Central memory CD8-positive, alpha-beta T cell (primary cell): ENCODE data around the gene CFAP221.
A peak's percentile ranks its signal among the peaks of the same experiment; 100 is the strongest.

Experiments used
- ATAC-seq: fragments of 150-1000 bp; cut with Tn5 transposase; replicated peaks from 2 replicates; pipeline ENCODE4 v1.10.0; 2022; ENCODE audit warnings: mild to moderate bottlenecking, moderate FRiP score, moderate number of reproducible peaks; ENCODE audit not compliant: poor library complexity, severe bottlenecking; ENCODE audit errors: extremely low read depth
- DNase-seq, 2 donors: peaks; one replicate each; pipeline ENCODE4 v3.0.0; 2021; ENCODE audit warnings: low spot score in 2 of 2
- H3K27ac Mint-ChIP-seq: one replicate; pipeline ENCODE4 v1.8.0; 2022; ENCODE audit warnings: low read depth, mild to moderate bottlenecking, moderate library complexity, mixed read lengths
- H3K27me3 Mint-ChIP-seq: one replicate; pipeline ENCODE4 v1.8.0; 2022; ENCODE audit warnings: mixed read lengths
- H3K36me3 Mint-ChIP-seq: one replicate; pipeline ENCODE4 v1.8.0; 2022; ENCODE audit warnings: mild to moderate bottlenecking, moderate library complexity, mixed read lengths; ENCODE audit not compliant: insufficient read depth
- H3K4me1 Mint-ChIP-seq: one replicate; pipeline ENCODE4 v1.8.0; 2022; ENCODE audit warnings: mixed read lengths
- H3K4me3 Mint-ChIP-seq: one replicate; pipeline ENCODE4 v1.8.0; 2022; ENCODE audit warnings: mild to moderate bottlenecking, moderate library complexity, mixed read lengths
- H3K9me3 Mint-ChIP-seq: one replicate; pipeline ENCODE4 v1.8.0; 2022; ENCODE audit warnings: mixed read lengths

Gene CFAP221

DNA sequence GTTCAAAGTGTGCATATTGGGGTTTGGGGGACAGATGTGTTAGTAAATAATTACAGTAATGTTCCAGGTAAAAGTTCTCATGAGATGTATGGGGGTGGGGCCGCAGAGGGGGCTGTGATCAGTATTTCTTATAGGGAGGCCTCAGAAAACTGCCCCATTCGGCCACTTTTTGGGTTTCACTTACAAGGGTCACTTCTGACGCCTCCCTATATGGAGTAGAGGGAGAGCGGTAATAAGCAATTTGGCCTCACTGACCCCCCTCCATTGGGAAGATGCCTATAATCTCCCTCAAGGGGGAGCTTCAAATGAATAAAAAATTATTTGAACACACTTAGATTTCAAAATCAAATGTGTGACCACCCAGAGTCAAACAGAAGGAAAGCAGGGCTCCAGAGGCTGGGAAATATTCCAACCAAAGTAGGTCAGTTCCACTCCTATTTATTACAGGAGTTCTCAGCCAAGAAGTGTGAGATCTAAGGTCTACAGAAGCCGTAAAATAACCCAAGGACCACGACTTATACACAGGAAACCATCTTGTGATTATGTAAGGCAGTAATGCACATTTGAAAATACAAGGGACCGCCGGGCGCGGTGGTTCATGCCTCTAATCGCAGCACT, 22.7 kb upstream of the CFAP221 start:
- Mint-ChIP-seq H3K36me3 (no peaks in the 10 kb centered on the region), H3K4me1 (no peaks in the 10 kb centered on the region), H3K27ac (no peak overlapping the region), H3K27me3 (peaks cover 61% of the 10 kb centered on the region), H3K4me3 (no peak overlapping the region), H3K9me3 (no peaks in the 10 kb centered on the region)
- ATAC-seq (no peak), DNase-seq (no peak)

DNA sequence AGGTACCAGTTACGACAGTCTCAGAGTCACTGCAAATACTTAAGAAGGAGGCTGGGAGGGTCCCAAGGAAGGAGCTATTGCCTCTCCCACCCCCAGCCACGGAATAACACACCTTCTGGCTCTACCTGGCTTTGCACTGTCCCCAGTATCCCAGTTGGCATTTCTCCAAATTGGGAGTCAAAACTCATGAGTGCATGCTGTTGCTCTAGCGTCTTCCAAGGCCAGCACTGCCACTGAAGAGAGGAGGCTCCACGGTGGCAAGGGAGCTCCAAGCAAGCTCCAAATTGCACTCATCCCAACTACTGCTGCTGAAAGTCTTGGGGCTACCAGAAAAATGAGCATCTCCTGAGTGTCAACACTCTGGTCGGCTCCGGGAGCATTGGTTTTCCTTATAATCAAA, 21.6 kb upstream of the CFAP221 start:
- no peak for DNase-seq

DNA sequence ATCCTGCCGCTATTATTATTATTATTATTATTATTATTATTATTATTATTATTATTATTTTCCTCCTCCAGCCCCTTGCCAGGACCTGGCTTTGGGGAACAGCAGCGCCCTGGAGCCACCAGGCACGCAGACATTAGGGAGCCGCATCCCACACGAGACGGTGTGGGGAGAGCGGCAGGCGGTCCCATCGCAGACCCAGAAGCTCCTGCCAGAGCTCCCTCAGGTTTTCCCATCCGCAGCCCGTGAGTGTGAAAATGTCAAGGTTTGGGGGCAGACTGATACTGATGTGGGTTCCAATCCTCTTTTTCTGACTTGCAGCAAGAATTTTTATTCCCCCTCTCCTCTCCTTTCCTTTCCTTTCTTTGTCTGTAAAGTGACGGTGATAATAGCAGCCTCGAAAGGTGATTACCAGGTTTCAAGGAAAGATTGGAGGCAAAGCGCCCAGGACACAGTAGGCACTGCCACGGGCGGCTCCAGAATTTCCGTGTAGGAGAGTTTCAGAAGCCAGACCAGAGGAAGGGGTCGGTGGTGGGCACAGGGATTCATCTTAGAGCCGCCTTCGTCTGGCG, 20.8 kb upstream of the CFAP221 start:
- no peak overlapping the region for H3K4me3 Mint-ChIP-seq
- peaks cover 70% of the 10 kb centered on the region for H3K27me3 Mint-ChIP-seq
- DNase-seq, result no peak
- no peak for ATAC-seq
- H3K27ac Mint-ChIP-seq, result no peak overlapping the region
- no peaks in the 10 kb centered on the region for H3K4me1 Mint-ChIP-seq
- H3K36me3 Mint-ChIP-seq, result no peaks in the 10 kb centered on the region
- H3K9me3 Mint-ChIP-seq, result no peaks in the 10 kb centered on the region

More for the DNA sequence above, 21.6 kb upstream of the CFAP221 start:
- no peak for ATAC-seq
- H3K27me3 Mint-ChIP-seq, result peaks cover 70% of the 10 kb centered on the region
- H3K4me3 Mint-ChIP-seq, result no peak overlapping the region
- H3K4me1 Mint-ChIP-seq, result no peaks in the 10 kb centered on the region
- H3K36me3 Mint-ChIP-seq, result no peaks in the 10 kb centered on the region
- no peak overlapping the region for H3K27ac Mint-ChIP-seq
- H3K9me3 Mint-ChIP-seq, result no peaks in the 10 kb centered on the region

GRCh38 chr2:119523952-119524694, 20.1 kb upstream of the CFAP221 start, which contains the start of gene SCTR:
SCTR (minus strand) TSS chr2:119524483; CDS start chr2:119524226, 257 bp downstream.
- H3K27ac Mint-ChIP-seq, result no peak within 1 kb of the TSS
- ATAC-seq, result no peak
- H3K4me3 Mint-ChIP-seq, result no peak within 1 kb of the TSS
- peaks cover 75% of the 10 kb centered on the region for H3K27me3 Mint-ChIP-seq
- no peaks in the 10 kb centered on the region for H3K36me3 Mint-ChIP-seq
- no peak for DNase-seq
- H3K4me1 Mint-ChIP-seq, result no peaks in the 10 kb centered on the region
- H3K9me3 Mint-ChIP-seq, result no peaks in the 10 kb centered on the region

GRCh38 chr2:119525614-119526013, 18.6 kb upstream of the CFAP221 start:
- no peak for DNase-seq
- peaks cover 75% of the 10 kb centered on the region for H3K27me3 Mint-ChIP-seq

GRCh38 chr2:119527999-119528398, 16.2 kb upstream of the CFAP221 start:
- Mint-ChIP-seq H3K9me3 (peaks cover 8% of the 10 kb centered on the region), H3K4me3 (no peak overlapping the region), H3K27me3 (peaks cover 56% of the 10 kb centered on the region), H3K27ac (no peak overlapping the region), H3K4me1 (no peaks in the 10 kb centered on the region), H3K36me3 (no peaks in the 10 kb centered on the region)
- DNase-seq (no peak), ATAC-seq (no peak)

More at GRCh38 chr2:119525614-119526013, 18.6 kb upstream of the CFAP221 start:
- Mint-ChIP-seq H3K9me3 (no peaks in the 10 kb centered on the region), H3K36me3 (no peaks in the 10 kb centered on the region), H3K27ac (no peak overlapping the region), H3K4me3 (no peak overlapping the region), H3K4me1 (no peaks in the 10 kb centered on the region)
- no peak for ATAC-seq

DNA sequence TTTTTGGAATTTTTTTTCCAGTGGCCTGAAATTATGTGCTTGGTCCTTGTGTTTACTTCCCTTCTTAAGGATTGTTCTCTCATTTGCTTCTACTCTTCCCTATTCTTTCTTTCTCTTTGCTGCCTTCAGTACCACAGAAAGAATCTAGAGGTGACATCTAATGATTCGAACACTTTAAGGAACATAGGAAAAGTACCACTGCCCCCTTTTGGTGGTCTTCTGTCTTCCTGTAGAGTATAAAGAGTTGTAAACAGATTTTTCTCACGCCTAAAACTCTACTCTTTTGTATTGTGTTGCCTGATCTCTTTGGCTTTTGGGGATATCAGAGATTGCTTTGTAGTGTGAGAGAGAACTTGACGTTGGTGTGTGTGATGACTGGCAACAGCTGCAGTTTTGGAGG, 13.0 kb upstream of the CFAP221 start:
- H3K4me1 Mint-ChIP-seq, result no peaks in the 10 kb centered on the region
- no peak overlapping the region for H3K4me3 Mint-ChIP-seq
- peaks cover 29% of the 10 kb centered on the region for H3K27me3 Mint-ChIP-seq
- peaks cover 12% of the 10 kb centered on the region for H3K9me3 Mint-ChIP-seq
- ATAC-seq, result no peak
- no peak overlapping the region for H3K27ac Mint-ChIP-seq
- no peaks in the 10 kb centered on the region for H3K36me3 Mint-ChIP-seq
- no peak for DNase-seq

GRCh38 chr2:119533560-119533959, 10.7 kb upstream of the CFAP221 start:
- peaks cover 12% of the 10 kb centered on the region for H3K9me3 Mint-ChIP-seq
- H3K27ac Mint-ChIP-seq, result no peak overlapping the region
- H3K4me1 Mint-ChIP-seq, result no peaks in the 10 kb centered on the region
- peaks cover 6% of the 10 kb centered on the region for H3K27me3 Mint-ChIP-seq
- H3K4me3 Mint-ChIP-seq, result no peak overlapping the region
- H3K36me3 Mint-ChIP-seq, result no peaks in the 10 kb centered on the region
- DNase-seq (no peak), ATAC-seq (no peak)

- no peak for DNase-seq
- no peak overlapping the region for H3K27ac Mint-ChIP-seq
- H3K4me1 Mint-ChIP-seq, result no peaks in the 10 kb centered on the region
- H3K9me3 Mint-ChIP-seq, result peaks cover 9% of the 10 kb centered on the region
- H3K36me3 Mint-ChIP-seq, result no peaks in the 10 kb centered on the region
- ATAC-seq, result no peak
- H3K4me3 Mint-ChIP-seq, result no peak overlapping the region
- H3K27me3 Mint-ChIP-seq, result peaks cover 16% of the 10 kb centered on the region
Observed at GRCh38 chr2:119536211-119536610, 8.0 kb upstream of the CFAP221 start.

DNA sequence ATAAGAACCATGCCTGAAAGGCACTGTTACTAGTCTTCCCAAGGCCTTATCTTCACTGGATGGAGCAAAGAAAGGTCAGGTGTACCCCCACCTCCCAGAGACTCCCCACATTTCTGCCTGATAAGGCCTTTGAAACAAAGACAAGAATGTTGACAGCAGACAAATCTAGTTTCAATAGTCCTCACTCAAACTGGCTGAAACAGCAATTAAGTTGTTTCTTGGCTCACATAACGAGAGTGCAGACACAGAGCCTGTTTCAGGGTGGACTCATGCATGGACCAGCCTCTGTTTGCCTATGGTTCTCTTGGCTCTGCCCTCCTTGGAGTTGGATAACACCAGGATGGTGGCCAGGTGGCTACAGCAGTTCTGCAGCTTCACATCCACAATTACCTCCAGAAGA, 7.5 kb upstream of the CFAP221 start:
- DNase-seq (no peak), ATAC-seq (no peak)
- H3K27ac Mint-ChIP-seq, result no peak overlapping the region
- H3K4me3 Mint-ChIP-seq, result no peak overlapping the region
- no peaks in the 10 kb centered on the region for H3K4me1 Mint-ChIP-seq
- H3K9me3 Mint-ChIP-seq, result peaks cover 5% of the 10 kb centered on the region
- no peaks in the 10 kb centered on the region for H3K36me3 Mint-ChIP-seq
- H3K27me3 Mint-ChIP-seq, result peaks cover 21% of the 10 kb centered on the region

- Mint-ChIP-seq H3K27me3 (peaks cover 32% of the 10 kb centered on the region), H3K9me3 (peaks cover 5% of the 10 kb centered on the region), H3K36me3 (no peaks in the 10 kb centered on the region), H3K27ac (no peak overlapping the region), H3K4me3 (no peak overlapping the region), H3K4me1 (no peaks in the 10 kb centered on the region)
- ATAC-seq (no peak), DNase-seq (no peak)
Observed at GRCh38 chr2:119537792-119538191, 6.5 kb upstream of the CFAP221 start.

- ATAC-seq (no peak), DNase-seq (no peak)
- Mint-ChIP-seq H3K4me3 (no peak overlapping the region), H3K27me3 (peaks cover 64% of the 10 kb centered on the region), H3K4me1 (no peaks in the 10 kb centered on the region), H3K36me3 (no peaks in the 10 kb centered on the region), H3K9me3 (no peaks in the 10 kb centered on the region), H3K27ac (no peak overlapping the region)
Observed at GRCh38 chr2:119541476-119541875, 2.8 kb upstream of the CFAP221 start.

- Mint-ChIP-seq H3K9me3 (no peaks in the 10 kb centered on the region), H3K4me3 (peak overlapping the region; percentile 24), H3K27ac (no peak overlapping the region), H3K36me3 (no peaks in the 10 kb centered on the region), H3K27me3 (peaks cover 66% of the 10 kb centered on the region), H3K4me1 (no peaks in the 10 kb centered on the region)
- DNase-seq (no peak), ATAC-seq (no peak)
Observed at GRCh38 chr2:119544939-119545475, 758 bp downstream of the CFAP221 start.
